Measurements from ENCODE around the gene SNX14.
A peak's percentile ranks its signal among the peaks of the same experiment; 100 is the strongest.
"Not testable (repeated sequence)": the region's sequence is repeated elsewhere in the genome, so short reads cannot be mapped to it uniquely, and the experiment has no call there.

Gene SNX14

DNA sequence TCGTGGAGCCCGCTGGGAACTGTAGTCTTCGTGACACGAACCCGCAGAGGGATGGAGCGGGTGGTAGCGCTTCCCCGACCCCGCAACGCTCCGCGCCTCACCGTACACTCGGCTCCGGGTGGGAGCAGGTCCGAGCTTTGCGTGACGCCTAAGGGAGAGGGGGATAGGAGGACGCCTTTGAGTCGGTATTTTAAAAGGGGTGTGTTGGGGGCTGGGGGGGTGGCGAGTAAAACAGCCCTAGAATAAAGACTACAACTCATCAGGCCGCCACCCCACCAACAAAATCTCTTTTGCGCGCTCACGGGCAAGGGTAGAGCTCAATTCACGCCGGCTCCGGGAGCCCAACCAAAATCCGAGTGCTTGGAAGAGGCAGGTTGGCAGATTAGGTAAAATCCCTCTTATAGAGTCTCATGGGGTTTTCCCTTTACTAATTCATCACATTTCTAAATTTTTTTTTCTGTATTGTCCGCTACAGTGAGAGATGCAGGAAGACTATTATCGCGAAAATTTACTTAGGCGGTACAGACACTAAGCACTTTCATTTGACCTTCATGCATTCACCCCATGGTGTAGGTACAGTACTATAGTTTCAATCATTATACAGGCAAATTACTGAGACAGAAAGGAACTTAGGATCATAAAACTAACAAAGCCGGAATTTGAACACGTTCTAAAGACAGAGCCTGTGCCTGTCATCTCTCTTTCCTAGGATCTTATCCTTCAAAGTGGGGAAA is 706 bp upstream of the SNX14 start:
- no peak for TF ChIP-seq EZH2 (optimal IDR thresholded peaks at IDR 0.05; ENCODE audit: low read depth, low read length)
- TF ChIP-seq, protein P1, sequence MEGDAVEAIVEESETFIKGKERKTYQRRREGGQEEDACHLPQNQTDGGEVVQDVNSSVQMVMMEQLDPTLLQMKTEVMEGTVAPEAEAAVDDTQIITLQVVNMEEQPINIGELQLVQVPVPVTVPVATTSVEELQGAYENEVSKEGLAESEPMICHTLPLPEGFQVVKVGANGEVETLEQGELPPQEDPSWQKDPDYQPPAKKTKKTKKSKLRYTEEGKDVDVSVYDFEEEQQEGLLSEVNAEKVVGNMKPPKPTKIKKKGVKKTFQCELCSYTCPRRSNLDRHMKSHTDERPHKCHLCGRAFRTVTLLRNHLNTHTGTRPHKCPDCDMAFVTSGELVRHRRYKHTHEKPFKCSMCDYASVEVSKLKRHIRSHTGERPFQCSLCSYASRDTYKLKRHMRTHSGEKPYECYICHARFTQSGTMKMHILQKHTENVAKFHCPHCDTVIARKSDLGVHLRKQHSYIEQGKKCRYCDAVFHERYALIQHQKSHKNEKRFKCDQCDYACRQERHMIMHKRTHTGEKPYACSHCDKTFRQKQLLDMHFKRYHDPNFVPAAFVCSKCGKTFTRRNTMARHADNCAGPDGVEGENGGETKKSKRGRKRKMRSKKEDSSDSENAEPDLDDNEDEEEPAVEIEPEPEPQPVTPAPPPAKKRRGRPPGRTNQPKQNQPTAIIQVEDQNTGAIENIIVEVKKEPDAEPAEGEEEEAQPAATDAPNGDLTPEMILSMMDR (IDR thresholded peaks at IDR 0.05; ENCODE audit: low read length), result no peak
- no peak for TF ChIP-seq EZH2phosphoT487 (IDR thresholded peaks at IDR 0.05; ENCODE audit: low read length)
- peaks cover 38% of the 10 kb centered on the region for H3F3A ChIP-seq (ENCODE audit: insufficient read depth, low read length)
- DNase-seq, result peak; percentile 44
- peak overlapping the region; percentile 81 for H3K27ac ChIP-seq (ENCODE audit: low read length)
- H3K4me3 ChIP-seq (ENCODE audit: low read length), result peak overlapping the region; percentile 73
- no peaks in the 10 kb centered on the region for H3K27me3 ChIP-seq (replicated peaks; ENCODE audit: insufficient read depth, low read length)
- peak overlapping the region; percentile 66 for H3K4me2 ChIP-seq (ENCODE audit: low read depth, low read length)
- peak overlapping the region; percentile 49 for H2AFZ ChIP-seq (ENCODE audit: low read length)
- no peaks in the 10 kb centered on the region for H4K20me1 ChIP-seq (ENCODE audit: insufficient read depth, low read length)
- peak overlapping the region; percentile 75 for H3K9ac ChIP-seq (ENCODE audit: low read length)
- peaks cover 32% of the 10 kb centered on the region for H3K79me2 ChIP-seq (ENCODE audit: low read length)
- no peaks in the 10 kb centered on the region for H3K9me2 ChIP-seq (replicated peaks; ENCODE audit: insufficient read depth, low read length)
- H3K4me1 ChIP-seq (ENCODE audit: low read length), result peaks cover 4% of the 10 kb centered on the region; the same call in 1 of the 2 replicates
- no peaks in the 10 kb centered on the region for H3K9me3 ChIP-seq (replicated peaks; ENCODE audit: insufficient read depth, low read length)
- H3K36me3 ChIP-seq (replicated peaks; ENCODE audit: insufficient read depth, low read length), result no peaks in the 10 kb centered on the region

DNA sequence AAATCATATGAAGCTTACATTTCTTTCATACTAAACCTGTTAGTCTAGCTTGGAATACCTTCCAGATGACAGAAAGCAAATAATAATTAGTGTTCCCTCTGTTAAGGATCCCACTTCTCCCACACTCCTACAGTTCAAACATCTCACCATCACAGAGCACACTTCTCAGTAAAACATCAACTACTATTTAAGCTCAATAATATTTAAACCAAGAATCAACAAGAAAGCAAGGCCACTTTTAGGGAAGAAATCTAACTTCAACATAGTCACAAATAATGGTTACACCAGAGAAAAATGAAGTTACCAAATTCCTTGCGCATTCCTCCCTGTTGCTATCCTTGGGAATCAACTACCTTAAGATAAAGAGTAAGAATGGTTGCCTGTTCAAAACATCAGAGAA is 1.6 kb downstream of the SNX14 start:
- Histone ChIP-seq H3K4me1 (ENCODE audit: low read length) (peaks cover 4% of the 10 kb centered on the region; the same call in 1 of the 2 replicates), H3K9me3 (replicated peaks; ENCODE audit: insufficient read depth, low read length) (no peaks in the 10 kb centered on the region), H4K20me1 (ENCODE audit: insufficient read depth, low read length) (no peaks in the 10 kb centered on the region), H3K4me2 (ENCODE audit: low read depth, low read length) (peak overlapping the region; percentile 66; the same call in 1 of the 2 replicates), H3K9ac (ENCODE audit: low read length) (no peak overlapping the region), H3K9me2 (replicated peaks; ENCODE audit: insufficient read depth, low read length) (no peaks in the 10 kb centered on the region), H3K4me3 (ENCODE audit: low read length) (no peak overlapping the region), H3K79me2 (ENCODE audit: low read length) (peaks cover 50% of the 10 kb centered on the region), H3K27me3 (replicated peaks; ENCODE audit: insufficient read depth, low read length) (no peaks in the 10 kb centered on the region), H3F3A (ENCODE audit: insufficient read depth, low read length) (peaks cover 37% of the 10 kb centered on the region), H3K36me3 (replicated peaks; ENCODE audit: insufficient read depth, low read length) (no peaks in the 10 kb centered on the region), H2AFZ (ENCODE audit: low read length) (no peak overlapping the region), H3K27ac (ENCODE audit: low read length) (no peak overlapping the region)
- DNase-seq, result no peak
- TF ChIP-seq EZH2phosphoT487 (IDR thresholded peaks at IDR 0.05; ENCODE audit: low read length), result no peak

DNA sequence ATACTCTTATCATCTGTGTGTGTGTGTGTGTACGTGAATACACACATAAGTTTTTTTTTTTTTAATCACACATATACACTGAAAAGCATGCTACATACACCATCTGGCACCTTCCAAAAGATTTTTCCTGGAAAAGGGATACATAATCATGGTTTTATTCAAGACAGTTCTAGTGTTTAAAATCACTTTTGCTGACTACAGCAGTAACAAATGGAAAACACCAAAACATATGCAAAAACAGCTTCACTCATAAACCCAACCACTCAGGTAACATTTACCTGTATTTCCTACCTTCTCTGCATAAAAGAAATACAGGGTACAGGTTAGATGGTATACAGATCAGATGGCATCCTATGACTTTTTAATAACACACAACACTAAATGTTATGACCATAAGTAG is 2.5 kb downstream of the SNX14 start:
- Histone ChIP-seq H3K27ac (ENCODE audit: low read length) (no peak overlapping the region), H3K9me2 (replicated peaks; ENCODE audit: insufficient read depth, low read length) (no peaks in the 10 kb centered on the region), H3K36me3 (replicated peaks; ENCODE audit: insufficient read depth, low read length) (no peaks in the 10 kb centered on the region), H3K4me2 (ENCODE audit: low read depth, low read length) (no peak overlapping the region), H4K20me1 (ENCODE audit: insufficient read depth, low read length) (no peaks in the 10 kb centered on the region), H2AFZ (ENCODE audit: low read length) (no peak overlapping the region), H3K9ac (ENCODE audit: low read length) (no peak overlapping the region), H3K27me3 (replicated peaks; ENCODE audit: insufficient read depth, low read length) (no peaks in the 10 kb centered on the region), H3K79me2 (ENCODE audit: low read length) (peaks cover 52% of the 10 kb centered on the region), H3K4me3 (ENCODE audit: low read length) (no peak overlapping the region), H3K9me3 (replicated peaks; ENCODE audit: insufficient read depth, low read length) (no peaks in the 10 kb centered on the region), H3K4me1 (ENCODE audit: low read length) (peaks cover 4% of the 10 kb centered on the region; the same call in 1 of the 2 replicates), H3F3A (ENCODE audit: insufficient read depth, low read length) (peaks cover 31% of the 10 kb centered on the region)
- no peak for DNase-seq
- TF ChIP-seq, protein P1 (IDR thresholded peaks at IDR 0.05; ENCODE audit: low read length), result no peak
- TF ChIP-seq EZH2phosphoT487 (IDR thresholded peaks at IDR 0.05; ENCODE audit: low read length), result no peak
- TF ChIP-seq EZH2 (optimal IDR thresholded peaks at IDR 0.05; ENCODE audit: low read depth, low read length), result no peak

DNA sequence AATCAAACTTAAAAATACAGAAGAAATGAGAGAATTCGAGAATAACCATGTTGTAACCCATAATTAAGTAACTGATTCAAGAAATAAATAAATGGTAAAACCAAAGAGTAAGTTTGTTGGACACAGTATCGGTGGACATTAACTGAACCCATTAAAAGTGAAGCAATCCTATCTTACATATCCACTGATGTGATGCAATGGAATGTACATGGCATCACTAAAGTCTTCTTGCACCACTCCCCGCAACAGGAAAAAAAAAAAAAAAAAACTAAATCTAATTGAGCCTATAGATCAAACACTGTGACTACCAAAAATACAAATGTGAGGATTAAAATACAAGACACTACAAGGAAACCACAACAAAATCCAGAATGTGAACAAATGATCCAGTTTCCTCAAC is 7.9 kb downstream of the SNX14 start:
- DNase-seq, result no peak
- Histone ChIP-seq H3K27me3 (replicated peaks; ENCODE audit: insufficient read depth, low read length) (no peaks in the 10 kb centered on the region), H3K9me3 (replicated peaks; ENCODE audit: insufficient read depth, low read length) (no peaks in the 10 kb centered on the region), H3K4me2 (ENCODE audit: low read depth, low read length) (no peak overlapping the region), H3F3A (ENCODE audit: insufficient read depth, low read length) (no peaks in the 10 kb centered on the region), H3K79me2 (ENCODE audit: low read length) (peaks cover 60% of the 10 kb centered on the region), H3K9ac (ENCODE audit: low read length) (no peak overlapping the region), H2AFZ (ENCODE audit: low read length) (no peak overlapping the region), H4K20me1 (ENCODE audit: insufficient read depth, low read length) (no peaks in the 10 kb centered on the region), H3K4me1 (ENCODE audit: low read length) (no peaks in the 10 kb centered on the region), H3K27ac (ENCODE audit: low read length) (no peak overlapping the region), H3K4me3 (ENCODE audit: low read length) (no peak overlapping the region), H3K36me3 (replicated peaks; ENCODE audit: insufficient read depth, low read length) (no peaks in the 10 kb centered on the region), H3K9me2 (replicated peaks; ENCODE audit: insufficient read depth, low read length) (no peaks in the 10 kb centered on the region)
- TF ChIP-seq, protein P1 (IDR thresholded peaks at IDR 0.05; ENCODE audit: low read length), result no peak
- no peak for TF ChIP-seq EZH2 (optimal IDR thresholded peaks at IDR 0.05; ENCODE audit: low read depth, low read length)
- TF ChIP-seq EZH2phosphoT487 (IDR thresholded peaks at IDR 0.05; ENCODE audit: low read length), result no peak

DNA sequence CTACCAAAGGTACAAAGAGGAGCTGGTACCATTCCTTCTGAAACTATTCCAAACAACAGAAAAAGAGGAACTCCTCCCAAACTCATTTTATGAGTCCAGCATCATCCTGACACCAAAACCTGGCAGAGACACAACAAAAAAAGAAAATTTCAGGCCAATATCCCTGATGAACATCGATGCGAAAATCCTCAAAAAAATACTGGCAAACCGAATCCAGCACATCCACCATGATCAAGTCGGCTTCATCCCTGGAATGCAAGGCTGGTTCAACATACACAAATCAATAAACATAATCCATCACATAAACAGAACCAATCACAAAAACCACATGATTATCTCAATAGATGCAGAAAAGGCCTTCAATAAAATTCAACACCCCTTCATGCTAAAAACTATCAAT is 10.8 kb downstream of the SNX14 start:
- peaks cover 53% of the 10 kb centered on the region for H3K79me2 ChIP-seq (ENCODE audit: low read length)
- not testable (repeated sequence) for H3K4me2 ChIP-seq (ENCODE audit: low read depth, low read length)

More for the DNA sequence above, 10.8 kb downstream of the SNX14 start:
- H3K9ac ChIP-seq (ENCODE audit: low read length); H2AFZ ChIP-seq (ENCODE audit: low read length); DNase-seq; H3K36me3 ChIP-seq (replicated peaks; ENCODE audit: insufficient read depth, low read length); H3K27me3 ChIP-seq (replicated peaks; ENCODE audit: insufficient read depth, low read length); H3F3A ChIP-seq (ENCODE audit: insufficient read depth, low read length); H3K9me3 ChIP-seq (replicated peaks; ENCODE audit: insufficient read depth, low read length); H3K4me3 ChIP-seq (ENCODE audit: low read length); H4K20me1 ChIP-seq (ENCODE audit: insufficient read depth, low read length); H3K27ac ChIP-seq (ENCODE audit: low read length); H3K9me2 ChIP-seq (replicated peaks; ENCODE audit: insufficient read depth, low read length); H3K4me1 ChIP-seq (ENCODE audit: low read length): not testable (repeated sequence)

All from MM.1S (cell line).